NCI-H1436 treated with DMSO at 0.1 percent for 48 hours (cell line): ENCODE data around the gene BMF.

Experiments
- DNase-seq: peaks from one replicate; lab custom pipeline; 2025; lab: John Stamatoyannopoulos, UW

The BMF gene

GRCh38 chr15:40065166-40065565 lies 43.5 kb downstream of the BMF start:
- no peak for DNase-seq

GRCh38 chr15:40064231-40064894 lies 44.3 kb downstream of the BMF start:
- DNase-seq = no peak

GRCh38 chr15:40063563-40064011 lies 45.1 kb downstream of the BMF start:
- no peak for DNase-seq

- no peak for DNase-seq
These were observed 45.7 kb downstream of the BMF start for GRCh38 chr15:40062816-40063562.

- DNase-seq = no peak
These were observed 47.3 kb downstream of the BMF start for GRCh38 chr15:40061212-40061901.

GRCh38 chr15:40060236-40060961 lies 48.3 kb downstream of the BMF start:
- DNase-seq = no peak

- no peak for DNase-seq
These were observed 48.9 kb downstream of the BMF start for GRCh38 chr15:40059821-40060220.

- no peak for DNase-seq
These were observed 50.1 kb downstream of the BMF start for GRCh38 chr15:40058476-40059140.

GRCh38 chr15:40055576-40056293 lies 52.9 kb downstream of the BMF start:
- DNase-seq = no peak

- no peak for DNase-seq
These were observed 53.7 kb downstream of the BMF start for GRCh38 chr15:40054855-40055575.

GRCh38 chr15:40054605-40054854 lies 54.1 kb downstream of the BMF start:
- DNase-seq = no peak

- DNase-seq = no peak
These were observed 54.7 kb downstream of the BMF start for GRCh38 chr15:40053831-40054604.

GRCh38 chr15:40053079-40053830 lies 55.4 kb downstream of the BMF start:
- no peak for DNase-seq

GRCh38 chr15:40052604-40053003 lies 56.1 kb downstream of the BMF start:
- DNase-seq = no peak

GRCh38 chr15:40051616-40052415 lies 56.9 kb downstream of the BMF start:
- DNase-seq = no peak

GRCh38 chr15:40050788-40051470 lies 57.8 kb downstream of the BMF start:
- no peak for DNase-seq

GRCh38 chr15:40048926-40049475 lies 59.7 kb downstream of the BMF start:
- DNase-seq = no peak
